Endothelial cell of umbilical vein (primary cell): ENCODE data around the gene SH3RF1. TPM values are rescaled to one million over a fixed set of nuclear protein-coding genes. Genes with fewer than 3 reads are reported as not detected.

Experiments
- BruUV-seq: library from RNA; stranded (reverse); fragments of 400-500 nt; replicated peaks from 2 replicates; lab custom pipeline; 2021; lab: Mats Ljungman, UMichigan
- CTCF ChIA-PET: fragments of 300-600, 350-600 bp; sonication (Branson Sonifier 250); formaldehyde crosslinking; loops from one replicate; lab custom pipeline; 2021; ENCODE audit warnings: antibody characterized with exemption, inconsistent platforms; lab: Charles Lee
- POLR2A ChIA-PET: fragments of 300-600, 350-600 bp; sonication (Branson Sonifier 250); formaldehyde crosslinking; loops from one replicate; lab custom pipeline; 2021; ENCODE audit warnings: antibody characterized with exemption, inconsistent platforms; lab: Charles Lee
- DNase-seq: peaks from one replicate; pipeline ENCODE4 v3.0.0-alpha.2; 2011; ENCODE audit warnings: low read depth, low spot score
- FAIRE-seq: peaks from 2 replicates; lab custom pipeline; 2011; peaks lifted over from hg19 to GRCh38; lab: Jason Lieb, UNC
- H2AFZ ChIP-seq: 2 replicates; pipeline ENCODE4 v1.6.0; 2012; ENCODE audit warnings: low read depth, low read length, control low read depth, inconsistent platforms
- H3K27ac ChIP-seq: 2 replicates; pipeline ENCODE4 v1.5.1; 2011; ENCODE audit warnings: low read depth, mild to moderate bottlenecking, control low read depth, low read length, moderate library complexity; ENCODE audit not compliant: insufficient read depth
- H3K27me3 ChIP-seq, 2 experiments: 2 replicates each; pipeline versions ENCODE4 v1.6.0 to v1.6.1; 2011; ENCODE audit warnings: low read length in 2 of 2, mixed read lengths in 1 of 2; ENCODE audit not compliant: control insufficient read depth in 2 of 2, insufficient read depth in 2 of 2
- H3K36me3 ChIP-seq, 2 experiments: 2 replicates in 1 of 2; 3 replicates in 1 of 2; pipeline ENCODE4 v1.5.1; 2011; ENCODE audit warnings: low read length in 2 of 2, mild to moderate bottlenecking in 1 of 2, moderate library complexity in 1 of 2; ENCODE audit not compliant: control insufficient read depth in 2 of 2, insufficient read depth in 2 of 2; ENCODE audit errors: extremely low read depth in 1 of 2
- H3K4me1 ChIP-seq: 3 replicates; pipeline ENCODE4 v1.5.1; 2011; ENCODE audit warnings: mild to moderate bottlenecking, low read length; ENCODE audit not compliant: control insufficient read depth, insufficient read depth; ENCODE audit errors: extremely low read depth
- H3K4me2 ChIP-seq: 2 replicates; pipeline ENCODE4 v1.6.1; 2011; ENCODE audit warnings: low read length, control low read depth, mixed read lengths; ENCODE audit not compliant: insufficient read depth
- H3K4me3 ChIP-seq, 3 experiments: fragments of 200-600 bp in 1 of 3; sonication (generic), shearing (Covaris generic) in 1 of 3; replicated peaks in 1 of 3; 2 replicates each; pipeline ENCODE4 v1.5.1; 2011 to 2016; ENCODE audit warnings: control low read depth in 3 of 3, low read length in 3 of 3, mild to moderate bottlenecking in 2 of 3, inconsistent platforms in 1 of 3, low read depth in 1 of 3, moderate library complexity in 1 of 3; ENCODE audit not compliant: insufficient read depth in 1 of 3
- H3K79me2 ChIP-seq: 2 replicates; pipeline ENCODE4 v1.6.0; 2012; ENCODE audit warnings: low read length, inconsistent platforms; ENCODE audit not compliant: control insufficient read depth, insufficient read depth
- H3K9ac ChIP-seq: replicated peaks from 2 replicates; pipeline ENCODE3; 2011; ENCODE audit warnings: low read length, control low read depth; ENCODE audit not compliant: insufficient read depth; ENCODE audit errors: extremely low read depth
- H3K9me1 ChIP-seq: replicated peaks from 3 replicates; pipeline ENCODE4 v1.6.0; 2011; ENCODE audit warnings: mild to moderate bottlenecking, low read length; ENCODE audit not compliant: control insufficient read depth, insufficient read depth; ENCODE audit errors: extremely low read depth
- H3K9me3 ChIP-seq: replicated peaks from 2 replicates; pipeline ENCODE4 v1.5.1; 2012; ENCODE audit warnings: low read length, inconsistent platforms; ENCODE audit not compliant: control insufficient read depth, insufficient read depth
- H4K20me1 ChIP-seq: replicated peaks from 2 replicates; pipeline ENCODE3; 2011; ENCODE audit warnings: mild to moderate bottlenecking, low read length; ENCODE audit not compliant: control insufficient read depth, insufficient read depth; ENCODE audit errors: extremely low read depth
- CTCF ChIP-seq, 2 donors: IDR thresholded peaks; 1 replicate in 1 of 2; 2 replicates in 1 of 2; pipeline ENCODE4 v1.5.1; 2011; ENCODE audit warnings: low read length in 2 of 2, mild to moderate bottlenecking in 2 of 2, moderate library complexity in 2 of 2, control low read depth in 1 of 2, inconsistent platforms in 1 of 2, low read depth in 1 of 2; ENCODE audit not compliant: insufficient read depth in 1 of 2; ENCODE audit errors: extremely low read depth in 1 of 2
- EZH2 ChIP-seq: IDR thresholded peaks from 2 replicates; pipeline ENCODE4 v1.6.1; 2012; ENCODE audit warnings: borderline replicate concordance, low read depth, mild to moderate bottlenecking, moderate library complexity, low read length, inconsistent platforms; ENCODE audit not compliant: severe bottlenecking
- FOS ChIP-seq: IDR thresholded peaks from 2 replicates; pipeline ENCODE4 v1.6.1; 2011; ENCODE audit warnings: mild to moderate bottlenecking, low read length, moderate library complexity, borderline replicate concordance; ENCODE audit not compliant: insufficient read depth
- GATA2 ChIP-seq: IDR thresholded peaks from 2 replicates; pipeline ENCODE4 v1.7.0; 2011; ENCODE audit warnings: low read depth, mild to moderate bottlenecking, moderate library complexity, mixed read lengths, low read length; ENCODE audit not compliant: insufficient read length, insufficient read depth
- JUN ChIP-seq: IDR thresholded peaks from 2 replicates; pipeline ENCODE4 v1.6.1; 2011; ENCODE audit warnings: borderline replicate concordance, low read depth; ENCODE audit not compliant: insufficient read length, insufficient read depth
- MAX ChIP-seq: IDR thresholded peaks from 2 replicates; pipeline ENCODE4 v1.6.1; 2011; ENCODE audit not compliant: insufficient read depth, insufficient read length
- MYC ChIP-seq: IDR thresholded peaks from one replicate; pipeline ENCODE4 v1.6.1; 2011; ENCODE audit warnings: mild to moderate bottlenecking, low read depth, low read length
- POLR2A ChIP-seq: IDR thresholded peaks from 2 replicates; pipeline ENCODE4 v1.6.1; 2012; ENCODE audit warnings: low read depth, mild to moderate bottlenecking, control low read depth, low read length
- POLR2AphosphoS5 ChIP-seq: IDR thresholded peaks from 2 replicates; pipeline ENCODE4 v1.6.1; 2012; ENCODE audit warnings: low read depth, mild to moderate bottlenecking, control low read depth, low read length, moderate library complexity; ENCODE audit not compliant: insufficient read depth
- dilution Hi-C: fragments of 300-500 bp; cut with MboI; formaldehyde crosslinking; loops from one replicate; pipeline ENCODE4 v1.15.0; 2019; ENCODE audit warnings: low sequenced_read_pairs; ENCODE audit not compliant: extremely low pct_ligation_motif_present
- intact Hi-C: fragments of 100-400 bp; cut with micrococcal nuclease; formaldehyde crosslinking; loops from one replicate; pipeline ENCODE4 v1.10.0; 2022
- polyA plus RNA-seq, 4 experiments: library from polyadenylated mRNA; depleted of rRNA in 3 of 4; stranded (reverse) in 3 of 4; unstranded in 1 of 4; fragments of >200 nt; gene quantifications; 2 replicates each; pipeline versions ENCODE4 v1.2.1 to v1.2.3, GENCODE V29; 2011 to 2012; ENCODE audit warnings: missing spikeins in 1 of 4
- total RNA-seq: library from RNA; stranded (reverse); gene quantifications from 2 replicates; pipeline ENCODE4 v1.2.3, GENCODE V29; 2021

Gene SH3RF1
- total and polyA plus RNA-seq, 2 donors (not counting 3 experiments of a cell fraction or from before 2014, with no cell fraction given) = 16.2 to 24.9 TPM

- no peak for FAIRE-seq
- H3K27ac ChIP-seq = no peak overlapping the region
- peaks cover 73% of the 10 kb centered on the region for H3K79me2 ChIP-seq
- H3K4me1 ChIP-seq = peaks cover 11% of the 10 kb centered on the region
- no peaks in the 10 kb centered on the region for H3K9me3 ChIP-seq
- no peak overlapping the region for H3K9ac ChIP-seq
- no peak for TF ChIP-seq MYC
- no peak for TF ChIP-seq POLR2A
- no peak for TF ChIP-seq GATA2
- no peak for TF ChIP-seq MAX
- no peak for TF ChIP-seq CTCF (IDR thresholded peaks at IDR 0.05; ENCODE audit: extremely low read depth in 1 of 2, insufficient read depth in 1 of 2, low read depth in 1 of 2, low read length in 2 of 2)
- no peak for TF ChIP-seq JUN
- TF ChIP-seq EZH2 = no peak
- no peak for TF ChIP-seq FOS
- TF ChIP-seq POLR2AphosphoS5 = no peak
- no TSS peak for BruUV-seq
- no peak overlapping the region for H3K4me3 ChIP-seq
- no peaks in the 10 kb centered on the region for H3K27me3 ChIP-seq
- H3K36me3 ChIP-seq = no peaks in the 10 kb centered on the region
- H4K20me1 ChIP-seq = no peaks in the 10 kb centered on the region
- H3K9me1 ChIP-seq = peaks cover 2% of the 10 kb centered on the region
- peak overlapping the region; percentile 15 for H3K4me2 ChIP-seq
- dilution Hi-C loops = no loop called here
- no peak overlapping the region for H2AFZ ChIP-seq
- DNase-seq = peak; percentile 35
- intact Hi-C loops = no loop called here
- ChIA-PET CTCF (interaction anchor here (1.0 kb wide), 3 partner anchors 9 to 153 kb away, joined by 3 to 4 read pairs (median 3); no protein-coding TSS in a partner anchor), POLR2A (no interaction called here)
These were observed 102.5 kb downstream of the SH3RF1 start for GRCh38 chr4:169167957-169168858.
